HepG2 (cell line): Measurements from ENCODE around the gene BTD. TPM values are rescaled to one million over a fixed set of nuclear protein-coding genes. Genes with fewer than 3 reads are reported as not detected.

Experiments
- AGO1 ChIP-seq: fragments of 200-400 bp; formaldehyde crosslinking; IDR thresholded peaks from 2 replicates; pipeline ENCODE4 v1.6.1; 2017; ENCODE audit warnings: mild to moderate bottlenecking, low read depth, low read length, moderate library complexity; ENCODE audit not compliant: poor library complexity, severe bottlenecking
- AHR ChIP-seq: IDR thresholded peaks from 2 replicates; pipeline ENCODE4 v1.6.1; 2018; ENCODE audit warnings: missing genetic modification reagents, missing compliant biosample characterization
- RBAK ChIP-seq: sonication (generic); formaldehyde crosslinking; IDR thresholded peaks from 2 replicates; pipeline ENCODE4 v1.5.1; 2020; ENCODE audit warnings: mild to moderate bottlenecking, missing genetic modification reagents
- RBFOX2 ChIP-seq: fragments of 200-400 bp; formaldehyde crosslinking; IDR thresholded peaks from 2 replicates; pipeline ENCODE4 v1.6.1; 2017; ENCODE audit warnings: low read depth, mild to moderate bottlenecking, low read length
- ZNF124 ChIP-seq: sonication (generic); formaldehyde crosslinking; IDR thresholded peaks from 2 replicates; pipeline ENCODE4 v1.4.0; 2020; ENCODE audit warnings: missing genetic modification reagents
- ZNF343 ChIP-seq: sonication (generic); formaldehyde crosslinking; IDR thresholded peaks from 2 replicates; pipeline ENCODE4 v1.4.0; 2020; ENCODE audit warnings: mild to moderate bottlenecking, missing genetic modification reagents
- polyA plus RNA-seq, 8 experiments: library from polyadenylated mRNA; depleted of rRNA in 3 of 8; stranded (reverse) in 7 of 8; unstranded in 1 of 8; fragments of >200 nt; fragmentation: Illumina TruSeq in 4 of 8; extraction: Trizol in 4 of 8; gene quantifications; 2 replicates each; pipeline versions ENCODE4 v1.2.1 to v1.2.3, GENCODE V29; 2011 to 2016; ENCODE audit warnings: low read depth in 4 of 8, missing spikeins in 1 of 8, mixed read lengths in 1 of 8; ENCODE audit not compliant: insufficient read depth in 1 of 8
- total RNA-seq, 5 experiments: library from RNA; depleted of rRNA; stranded (reverse); fragments of >200 nt; fragmentation: Illumina TruSeq; extraction: Trizol; gene quantifications; 2 replicates each; pipeline ENCODE4 v1.2.3, GENCODE V29; 2016; ENCODE audit warnings: low read depth in 1 of 5
- TF ChIP-seq, protein P1 (sequence below), 2 experiments: fragments of 450-650 bp in 1 of 2; sonication (generic) in 1 of 2; formaldehyde crosslinking in 1 of 2; IDR thresholded peaks; 2 replicates each; pipeline versions ENCODE4 v1.6.1 to v1.8.0; 2016 to 2022; ENCODE audit warnings: antibody characterized with exemption in 1 of 2, mild to moderate bottlenecking in 1 of 2, missing genetic modification reagents in 1 of 2
- TF ChIP-seq, protein P2 (sequence below): sonication (generic); formaldehyde crosslinking; IDR thresholded peaks from 2 replicates; pipeline ENCODE4 v1.5.0; 2020; ENCODE audit warnings: mild to moderate bottlenecking, missing genetic modification reagents, borderline replicate concordance
- TF ChIP-seq, protein P3 (sequence below): sonication (generic); formaldehyde crosslinking; IDR thresholded peaks from 2 replicates; pipeline ENCODE4 v1.8.0; 2022; ENCODE audit warnings: mild to moderate bottlenecking, missing genetic modification reagents, moderate library complexity

BTD gene
- total and polyA plus RNA-seq, 2 of the 13 experiments (the other 11 are each of a cell fraction or from before 2014, with no cell fraction given), result 15.7 to 35.5 TPM

DNA sequence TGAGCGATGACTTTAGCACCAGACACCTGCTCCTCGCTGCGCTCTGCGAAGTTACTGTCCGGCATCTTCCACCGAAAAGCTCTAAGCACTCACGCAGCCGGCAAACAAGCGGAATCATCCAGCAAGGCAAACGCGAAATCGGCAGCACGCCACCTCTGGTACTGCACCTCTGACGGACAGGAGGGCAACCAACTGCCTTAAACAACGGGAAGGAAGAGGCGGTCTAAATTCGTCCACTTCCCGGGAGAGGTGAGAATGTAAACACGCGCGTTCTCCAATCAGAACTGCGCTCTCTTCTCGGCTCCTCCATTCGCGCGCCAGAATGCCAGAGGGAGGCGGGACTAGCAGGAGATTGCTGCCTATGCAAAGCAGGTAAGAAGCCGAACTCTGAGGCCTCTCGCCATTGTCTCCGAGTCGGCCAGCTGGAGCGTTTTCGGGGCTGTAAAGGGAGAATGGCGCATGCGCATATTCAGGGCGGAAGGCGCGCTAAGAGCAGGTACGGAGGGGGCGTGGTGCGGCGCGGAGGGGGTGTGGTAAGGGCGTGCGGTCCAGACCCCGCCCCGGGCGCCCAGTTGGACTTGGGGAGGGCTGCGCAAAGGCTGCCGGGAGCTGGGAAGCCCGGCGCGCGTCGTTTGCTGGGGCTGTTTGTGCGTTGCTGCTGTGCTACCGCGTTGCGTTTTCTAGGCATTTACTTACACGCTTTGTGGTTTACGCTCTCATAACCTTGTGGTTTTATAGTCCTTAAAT, at the start of gene BTD, which contains the start of gene HACL1 (continued):
- TF ChIP-seq, protein P1, sequence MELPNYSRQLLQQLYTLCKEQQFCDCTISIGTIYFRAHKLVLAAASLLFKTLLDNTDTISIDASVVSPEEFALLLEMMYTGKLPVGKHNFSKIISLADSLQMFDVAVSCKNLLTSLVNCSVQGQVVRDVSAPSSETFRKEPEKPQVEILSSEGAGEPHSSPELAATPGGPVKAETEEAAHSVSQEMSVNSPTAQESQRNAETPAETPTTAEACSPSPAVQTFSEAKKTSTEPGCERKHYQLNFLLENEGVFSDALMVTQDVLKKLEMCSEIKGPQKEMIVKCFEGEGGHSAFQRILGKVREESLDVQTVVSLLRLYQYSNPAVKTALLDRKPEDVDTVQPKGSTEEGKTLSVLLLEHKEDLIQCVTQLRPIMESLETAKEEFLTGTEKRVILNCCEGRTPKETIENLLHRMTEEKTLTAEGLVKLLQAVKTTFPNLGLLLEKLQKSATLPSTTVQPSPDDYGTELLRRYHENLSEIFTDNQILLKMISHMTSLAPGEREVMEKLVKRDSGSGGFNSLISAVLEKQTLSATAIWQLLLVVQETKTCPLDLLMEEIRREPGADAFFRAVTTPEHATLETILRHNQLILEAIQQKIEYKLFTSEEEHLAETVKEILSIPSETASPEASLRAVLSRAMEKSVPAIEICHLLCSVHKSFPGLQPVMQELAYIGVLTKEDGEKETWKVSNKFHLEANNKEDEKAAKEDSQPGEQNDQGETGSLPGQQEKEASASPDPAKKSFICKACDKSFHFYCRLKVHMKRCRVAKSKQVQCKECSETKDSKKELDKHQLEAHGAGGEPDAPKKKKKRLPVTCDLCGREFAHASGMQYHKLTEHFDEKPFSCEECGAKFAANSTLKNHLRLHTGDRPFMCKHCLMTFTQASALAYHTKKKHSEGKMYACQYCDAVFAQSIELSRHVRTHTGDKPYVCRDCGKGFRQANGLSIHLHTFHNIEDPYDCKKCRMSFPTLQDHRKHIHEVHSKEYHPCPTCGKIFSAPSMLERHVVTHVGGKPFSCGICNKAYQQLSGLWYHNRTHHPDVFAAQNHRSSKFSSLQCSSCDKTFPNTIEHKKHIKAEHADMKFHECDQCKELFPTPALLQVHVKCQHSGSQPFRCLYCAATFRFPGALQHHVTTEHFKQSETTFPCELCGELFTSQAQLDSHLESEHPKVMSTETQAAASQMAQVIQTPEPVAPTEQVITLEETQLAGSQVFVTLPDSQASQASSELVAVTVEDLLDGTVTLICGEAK (IDR thresholded peaks at IDR 0.05), result peak; percentile 23; the same call in 1 of the 2 replicates
- TF ChIP-seq, protein P1 (CRISPR knock-in tag; IDR thresholded peaks at IDR 0.05), result no peak
- TF ChIP-seq ZNF343 (CRISPR knock-in tag), result peak; percentile 56; the same call in 1 of the 2 replicates
- TF ChIP-seq, protein P2, sequence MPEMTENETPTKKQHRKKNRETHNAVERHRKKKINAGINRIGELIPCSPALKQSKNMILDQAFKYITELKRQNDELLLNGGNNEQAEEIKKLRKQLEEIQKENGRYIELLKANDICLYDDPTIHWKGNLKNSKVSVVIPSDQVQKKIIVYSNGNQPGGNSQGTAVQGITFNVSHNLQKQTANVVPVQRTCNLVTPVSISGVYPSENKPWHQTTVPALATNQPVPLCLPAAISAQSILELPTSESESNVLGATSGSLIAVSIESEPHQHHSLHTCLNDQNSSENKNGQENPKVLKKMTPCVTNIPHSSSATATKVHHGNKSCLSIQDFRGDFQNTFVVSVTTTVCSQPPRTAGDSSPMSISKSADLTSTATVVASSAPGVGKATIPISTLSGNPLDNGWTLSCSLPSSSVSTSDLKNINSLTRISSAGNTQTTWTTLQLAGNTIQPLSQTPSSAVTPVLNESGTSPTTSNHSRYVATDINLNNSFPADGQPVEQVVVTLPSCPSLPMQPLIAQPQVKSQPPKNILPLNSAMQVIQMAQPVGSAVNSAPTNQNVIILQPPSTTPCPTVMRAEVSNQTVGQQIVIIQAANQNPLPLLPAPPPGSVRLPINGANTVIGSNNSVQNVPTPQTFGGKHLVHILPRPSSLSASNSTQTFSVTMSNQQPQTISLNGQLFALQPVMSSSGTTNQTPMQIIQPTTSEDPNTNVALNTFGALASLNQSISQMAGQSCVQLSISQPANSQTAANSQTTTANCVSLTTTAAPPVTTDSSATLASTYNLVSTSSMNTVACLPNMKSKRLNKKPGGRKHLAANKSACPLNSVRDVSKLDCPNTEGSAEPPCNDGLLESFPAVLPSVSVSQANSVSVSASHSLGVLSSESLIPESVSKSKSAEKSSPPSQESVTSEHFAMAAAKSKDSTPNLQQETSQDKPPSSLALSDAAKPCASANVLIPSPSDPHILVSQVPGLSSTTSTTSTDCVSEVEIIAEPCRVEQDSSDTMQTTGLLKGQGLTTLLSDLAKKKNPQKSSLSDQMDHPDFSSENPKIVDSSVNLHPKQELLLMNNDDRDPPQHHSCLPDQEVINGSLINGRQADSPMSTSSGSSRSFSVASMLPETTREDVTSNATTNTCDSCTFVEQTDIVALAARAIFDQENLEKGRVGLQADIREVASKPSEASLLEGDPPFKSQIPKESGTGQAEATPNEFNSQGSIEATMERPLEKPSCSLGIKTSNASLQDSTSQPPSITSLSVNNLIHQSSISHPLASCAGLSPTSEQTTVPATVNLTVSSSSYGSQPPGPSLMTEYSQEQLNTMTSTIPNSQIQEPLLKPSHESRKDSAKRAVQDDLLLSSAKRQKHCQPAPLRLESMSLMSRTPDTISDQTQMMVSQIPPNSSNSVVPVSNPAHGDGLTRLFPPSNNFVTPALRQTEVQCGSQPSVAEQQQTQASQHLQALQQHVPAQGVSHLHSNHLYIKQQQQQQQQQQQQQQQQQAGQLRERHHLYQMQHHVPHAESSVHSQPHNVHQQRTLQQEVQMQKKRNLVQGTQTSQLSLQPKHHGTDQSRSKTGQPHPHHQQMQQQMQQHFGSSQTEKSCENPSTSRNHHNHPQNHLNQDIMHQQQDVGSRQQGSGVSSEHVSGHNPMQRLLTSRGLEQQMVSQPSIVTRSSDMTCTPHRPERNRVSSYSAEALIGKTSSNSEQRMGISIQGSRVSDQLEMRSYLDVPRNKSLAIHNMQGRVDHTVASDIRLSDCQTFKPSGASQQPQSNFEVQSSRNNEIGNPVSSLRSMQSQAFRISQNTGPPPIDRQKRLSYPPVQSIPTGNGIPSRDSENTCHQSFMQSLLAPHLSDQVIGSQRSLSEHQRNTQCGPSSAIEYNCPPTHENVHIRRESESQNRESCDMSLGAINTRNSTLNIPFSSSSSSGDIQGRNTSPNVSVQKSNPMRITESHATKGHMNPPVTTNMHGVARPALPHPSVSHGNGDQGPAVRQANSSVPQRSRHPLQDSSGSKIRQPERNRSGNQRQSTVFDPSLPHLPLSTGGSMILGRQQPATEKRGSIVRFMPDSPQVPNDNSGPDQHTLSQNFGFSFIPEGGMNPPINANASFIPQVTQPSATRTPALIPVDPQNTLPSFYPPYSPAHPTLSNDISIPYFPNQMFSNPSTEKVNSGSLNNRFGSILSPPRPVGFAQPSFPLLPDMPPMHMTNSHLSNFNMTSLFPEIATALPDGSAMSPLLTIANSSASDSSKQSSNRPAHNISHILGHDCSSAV (CRISPR knock-in tag), result 0 out of 2 replicates have a peak, but pooled peaks have one; percentile 32
- TF ChIP-seq RBAK (CRISPR knock-in tag), result no peak
- TF ChIP-seq, protein P3, sequence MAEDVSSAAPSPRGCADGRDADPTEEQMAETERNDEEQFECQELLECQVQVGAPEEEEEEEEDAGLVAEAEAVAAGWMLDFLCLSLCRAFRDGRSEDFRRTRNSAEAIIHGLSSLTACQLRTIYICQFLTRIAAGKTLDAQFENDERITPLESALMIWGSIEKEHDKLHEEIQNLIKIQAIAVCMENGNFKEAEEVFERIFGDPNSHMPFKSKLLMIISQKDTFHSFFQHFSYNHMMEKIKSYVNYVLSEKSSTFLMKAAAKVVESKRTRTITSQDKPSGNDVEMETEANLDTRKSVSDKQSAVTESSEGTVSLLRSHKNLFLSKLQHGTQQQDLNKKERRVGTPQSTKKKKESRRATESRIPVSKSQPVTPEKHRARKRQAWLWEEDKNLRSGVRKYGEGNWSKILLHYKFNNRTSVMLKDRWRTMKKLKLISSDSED, result no peak
- no peak for TF ChIP-seq ZNF124 (CRISPR knock-in tag)
- peak; percentile 93 for TF ChIP-seq RBFOX2
- TF ChIP-seq AGO1, result no peak
- TF ChIP-seq AHR, result 0 out of 2 replicates have a peak, but pooled peaks have one; percentile 19
